Measurements from ENCODE around the gene THOP1.

DNA sequence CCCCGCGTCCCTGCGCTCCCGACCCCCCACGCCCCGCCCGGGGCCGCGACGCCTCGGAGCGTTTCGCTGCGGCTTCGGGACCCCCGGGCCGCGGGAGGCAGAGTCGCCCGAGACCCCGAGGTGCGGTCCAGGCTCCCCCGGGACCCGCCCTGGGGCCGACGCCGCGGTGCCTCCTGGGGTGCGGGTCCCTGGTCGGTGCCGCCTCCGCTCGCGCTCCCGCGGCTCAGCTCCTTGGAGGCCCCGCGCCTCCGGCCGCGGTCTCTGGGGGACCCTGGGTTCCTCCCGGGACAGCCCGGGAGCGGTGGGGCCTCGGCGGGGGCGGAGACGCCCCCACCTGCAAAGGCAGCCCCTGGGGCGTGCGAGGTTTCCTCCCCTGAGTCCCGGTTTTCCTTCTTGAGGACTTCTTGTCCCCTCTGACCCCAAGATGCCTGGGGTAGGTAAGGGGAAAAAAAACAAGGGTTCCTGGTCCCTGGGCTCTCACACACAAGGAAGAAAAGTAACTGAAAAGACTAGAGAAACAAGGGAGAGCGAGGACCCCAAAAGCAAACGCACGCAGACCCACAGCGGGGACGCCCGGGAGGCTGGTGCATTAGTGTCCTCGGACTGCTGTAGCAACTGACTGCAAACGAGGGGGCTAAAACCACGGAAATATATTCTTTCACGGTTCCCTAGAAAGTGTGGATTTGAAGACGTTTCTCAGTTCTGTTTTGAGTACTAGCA is 56.7 kb downstream of the THOP1 start:
- TF ChIP-seq, protein P1, sequence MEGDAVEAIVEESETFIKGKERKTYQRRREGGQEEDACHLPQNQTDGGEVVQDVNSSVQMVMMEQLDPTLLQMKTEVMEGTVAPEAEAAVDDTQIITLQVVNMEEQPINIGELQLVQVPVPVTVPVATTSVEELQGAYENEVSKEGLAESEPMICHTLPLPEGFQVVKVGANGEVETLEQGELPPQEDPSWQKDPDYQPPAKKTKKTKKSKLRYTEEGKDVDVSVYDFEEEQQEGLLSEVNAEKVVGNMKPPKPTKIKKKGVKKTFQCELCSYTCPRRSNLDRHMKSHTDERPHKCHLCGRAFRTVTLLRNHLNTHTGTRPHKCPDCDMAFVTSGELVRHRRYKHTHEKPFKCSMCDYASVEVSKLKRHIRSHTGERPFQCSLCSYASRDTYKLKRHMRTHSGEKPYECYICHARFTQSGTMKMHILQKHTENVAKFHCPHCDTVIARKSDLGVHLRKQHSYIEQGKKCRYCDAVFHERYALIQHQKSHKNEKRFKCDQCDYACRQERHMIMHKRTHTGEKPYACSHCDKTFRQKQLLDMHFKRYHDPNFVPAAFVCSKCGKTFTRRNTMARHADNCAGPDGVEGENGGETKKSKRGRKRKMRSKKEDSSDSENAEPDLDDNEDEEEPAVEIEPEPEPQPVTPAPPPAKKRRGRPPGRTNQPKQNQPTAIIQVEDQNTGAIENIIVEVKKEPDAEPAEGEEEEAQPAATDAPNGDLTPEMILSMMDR (conservative IDR thresholded peaks at IDR 0.05; ENCODE audit: low read depth, low read length) = no peak
- TF ChIP-seq EZH2 (IDR thresholded peaks at IDR 0.05; ENCODE audit: low read length, unreplicated experiment) (no peak), EZH2phosphoT487 (IDR thresholded peaks at IDR 0.05; ENCODE audit: borderline replicate concordance, low read length) (no peak)
